ENCODE measurements around the gene MBD4. TPM values are rescaled to one million over a fixed set of nuclear protein-coding genes. Genes with fewer than 3 reads are reported as not detected.

MBD4 gene
- total RNA-seq, 2 experiments from 2014 or later, result 62.0 to 63.9 TPM

GRCh38 chr3:129463094-129463493, 23.3 kb upstream of the MBD4 start:
- H3K9me3 ChIP-seq (ENCODE audit: control insufficient read depth in 1 of 2, insufficient read depth in 1 of 2, low read length in 2 of 2), result peaks cover 0 to 3% of the 10 kb centered on the region in 2 experiments
- ChIA-PET POLR2A (no interaction called here), CTCF (no interaction called here)
- no peak overlapping the region for H3K4me3 ChIP-seq (ENCODE audit: low read length)
- Mint-ChIP-seq H3K27me3 (no peaks in the 10 kb centered on the region), H3K4me1 (ENCODE audit: low read depth) (no peaks in the 10 kb centered on the region), H3K4me3 (no peak overlapping the region), H3K9me3 (no peaks in the 10 kb centered on the region), H3K36me3 (ENCODE audit: low read depth) (peaks cover 36% of the 10 kb centered on the region), H3K27ac (no peak overlapping the region)
- H3K27ac ChIP-seq (ENCODE audit: low read depth in 1 of 2, low read length in 2 of 2), result no peak overlapping the region
- ATAC-seq (ENCODE audit: poor library complexity) (no peak), DNase-seq (no peak)
- peaks cover 7% of the 10 kb centered on the region for H3K36me3 ChIP-seq (ENCODE audit: insufficient read depth, low read length)
- intact Hi-C loops (cut with DNase I, micrococcal nuclease), result no loop called here
- TF ChIP-seq, protein P1, sequence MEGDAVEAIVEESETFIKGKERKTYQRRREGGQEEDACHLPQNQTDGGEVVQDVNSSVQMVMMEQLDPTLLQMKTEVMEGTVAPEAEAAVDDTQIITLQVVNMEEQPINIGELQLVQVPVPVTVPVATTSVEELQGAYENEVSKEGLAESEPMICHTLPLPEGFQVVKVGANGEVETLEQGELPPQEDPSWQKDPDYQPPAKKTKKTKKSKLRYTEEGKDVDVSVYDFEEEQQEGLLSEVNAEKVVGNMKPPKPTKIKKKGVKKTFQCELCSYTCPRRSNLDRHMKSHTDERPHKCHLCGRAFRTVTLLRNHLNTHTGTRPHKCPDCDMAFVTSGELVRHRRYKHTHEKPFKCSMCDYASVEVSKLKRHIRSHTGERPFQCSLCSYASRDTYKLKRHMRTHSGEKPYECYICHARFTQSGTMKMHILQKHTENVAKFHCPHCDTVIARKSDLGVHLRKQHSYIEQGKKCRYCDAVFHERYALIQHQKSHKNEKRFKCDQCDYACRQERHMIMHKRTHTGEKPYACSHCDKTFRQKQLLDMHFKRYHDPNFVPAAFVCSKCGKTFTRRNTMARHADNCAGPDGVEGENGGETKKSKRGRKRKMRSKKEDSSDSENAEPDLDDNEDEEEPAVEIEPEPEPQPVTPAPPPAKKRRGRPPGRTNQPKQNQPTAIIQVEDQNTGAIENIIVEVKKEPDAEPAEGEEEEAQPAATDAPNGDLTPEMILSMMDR (IDR thresholded peaks at IDR 0.05), result no peak
- H3K4me1 ChIP-seq (ENCODE audit: insufficient read depth, low read length), result no peaks in the 10 kb centered on the region
- no peaks in the 10 kb centered on the region for H3K27me3 ChIP-seq (ENCODE audit: control insufficient read depth in 1 of 2, insufficient read depth in 2 of 2, low read length in 2 of 2)

GRCh38 chr3:129462361-129462968, 22.7 kb upstream of the MBD4 start:
- Histone ChIP-seq H3K9me3 (ENCODE audit: control insufficient read depth in 1 of 2, insufficient read depth in 1 of 2, low read length in 2 of 2) (peaks cover 0 to 3% of the 10 kb centered on the region in 2 experiments), H3K27me3 (ENCODE audit: control insufficient read depth in 1 of 2, insufficient read depth in 2 of 2, low read length in 2 of 2) (no peaks in the 10 kb centered on the region), H3K36me3 (ENCODE audit: insufficient read depth, low read length) (peaks cover 7% of the 10 kb centered on the region), H3K27ac (ENCODE audit: low read depth in 1 of 2, low read length in 2 of 2) (no peak overlapping the region), H3K4me1 (ENCODE audit: insufficient read depth, low read length) (no peaks in the 10 kb centered on the region), H3K4me3 (ENCODE audit: low read length) (no peak overlapping the region)
- no peaks in the 10 kb centered on the region for H3K27me3 Mint-ChIP-seq
- no peaks in the 10 kb centered on the region for H3K4me1 Mint-ChIP-seq (ENCODE audit: low read depth)
- no peak for DNase-seq
- peaks cover 37% of the 10 kb centered on the region for H3K36me3 Mint-ChIP-seq (ENCODE audit: low read depth)
- TF ChIP-seq, protein P1 (IDR thresholded peaks at IDR 0.05), result no peak
- no peak overlapping the region for H3K4me3 Mint-ChIP-seq
- H3K9me3 Mint-ChIP-seq, result no peaks in the 10 kb centered on the region
- ATAC-seq (ENCODE audit: poor library complexity), result no peak
- no peak overlapping the region for H3K27ac Mint-ChIP-seq
- ChIA-PET CTCF (no interaction called here), POLR2A (no interaction called here)
- intact Hi-C loops (cut with DNase I, micrococcal nuclease), result no loop called here

DNA sequence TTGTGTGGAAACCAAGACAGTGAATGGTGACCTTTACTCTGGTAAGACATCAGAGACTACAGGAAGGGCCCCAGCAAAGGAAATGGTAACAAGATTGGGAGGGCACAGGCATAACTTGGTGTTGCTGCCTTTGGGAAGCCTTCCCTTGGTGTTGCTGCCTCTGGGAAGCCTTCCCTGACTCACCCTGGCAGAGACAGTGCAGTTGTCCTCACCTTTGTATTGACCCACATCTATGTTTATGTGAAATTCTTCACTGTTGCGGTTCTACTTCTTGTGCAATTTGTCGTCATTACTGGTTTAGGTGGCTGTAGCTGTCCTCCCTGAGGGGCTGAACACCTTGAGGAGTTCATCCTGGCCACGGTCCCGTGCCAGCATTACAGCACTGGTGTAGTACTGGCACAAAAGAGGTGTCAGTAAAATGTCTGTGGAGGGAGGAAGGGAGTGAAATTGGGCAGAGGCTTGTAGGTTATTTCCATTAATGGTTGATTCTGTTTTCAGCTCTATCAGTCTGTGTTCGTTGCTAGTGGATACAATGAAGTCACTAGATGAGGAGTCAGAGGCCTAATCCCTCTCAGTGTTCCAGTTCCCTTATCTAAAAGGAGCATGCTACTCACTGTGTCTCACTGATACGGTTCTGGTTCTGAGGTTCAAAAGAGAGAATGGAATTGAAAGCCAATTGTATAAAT, 21.9 kb upstream of the MBD4 start:
- ChIA-PET CTCF (no interaction called here), POLR2A (no interaction called here)
- DNase-seq, result no peak
- H3K4me3 ChIP-seq (ENCODE audit: low read length), result no peak overlapping the region
- TF ChIP-seq, protein P1 (IDR thresholded peaks at IDR 0.05), result no peak
- H3K36me3 ChIP-seq (ENCODE audit: insufficient read depth, low read length), result peaks cover 10% of the 10 kb centered on the region
- peaks cover 0 to 3% of the 10 kb centered on the region in 2 experiments for H3K9me3 ChIP-seq (ENCODE audit: control insufficient read depth in 1 of 2, insufficient read depth in 1 of 2, low read length in 2 of 2)
- no peaks in the 10 kb centered on the region for H3K4me1 ChIP-seq (ENCODE audit: insufficient read depth, low read length)
- H3K36me3 Mint-ChIP-seq (ENCODE audit: low read depth), result peaks cover 44% of the 10 kb centered on the region
- ATAC-seq (ENCODE audit: poor library complexity), result no peak
- H3K27me3 Mint-ChIP-seq, result no peaks in the 10 kb centered on the region
- no peaks in the 10 kb centered on the region for H3K9me3 Mint-ChIP-seq
- no peak overlapping the region for H3K27ac ChIP-seq (ENCODE audit: low read depth in 1 of 2, low read length in 2 of 2)
- H3K4me3 Mint-ChIP-seq, result no peak overlapping the region
- no peaks in the 10 kb centered on the region for H3K4me1 Mint-ChIP-seq (ENCODE audit: low read depth)
- H3K27ac Mint-ChIP-seq, result no peak overlapping the region
- H3K27me3 ChIP-seq (ENCODE audit: control insufficient read depth in 1 of 2, insufficient read depth in 2 of 2, low read length in 2 of 2), result no peaks in the 10 kb centered on the region
- intact Hi-C loops (cut with DNase I, micrococcal nuclease), result no loop called here

Measured in CD4-positive, alpha-beta T cell (primary cell).